PFSK-1 (cell line): Measurements from ENCODE around the gene UMOD.

Experiments used
- POLR2AphosphoS5 ChIP-seq: IDR thresholded peaks from 2 replicates; pipeline ENCODE4 v1.6.1; 2012; ENCODE audit warnings: low read depth, mild to moderate bottlenecking, control low read depth, low read length, moderate library complexity
- SIN3A ChIP-seq: IDR thresholded peaks from 2 replicates; pipeline ENCODE4 v1.6.1; 2012; ENCODE audit warnings: mild to moderate bottlenecking, low read length, moderate library complexity, borderline replicate concordance; ENCODE audit not compliant: insufficient read depth

GRCh38 chr16:20332411-20332810, 20.1 kb downstream of the UMOD start:
- TF ChIP-seq POLR2AphosphoS5 (no peak), SIN3A (no peak)
